SU-DHL-6 (cell line): ENCODE data around the gene VWA2.

Experiments used
- CTCF ChIP-seq: fragments of 200-600 bp; sonication (generic); IDR thresholded peaks from one replicate; pipeline ENCODE4 v1.5.1; 2017; ENCODE audit warnings: antibody characterized with exemption, mild to moderate bottlenecking, low read length, moderate library complexity; ENCODE audit not compliant: insufficient read depth, poor library complexity, severe bottlenecking
- EZH2phosphoT487 ChIP-seq: fragments of 200-600 bp; sonication (generic), shearing (Covaris generic); conservative IDR thresholded peaks from 2 replicates; pipeline ENCODE4 v1.6.1; 2018; ENCODE audit warnings: mild to moderate bottlenecking, antibody characterized with exemption, low read length, moderate library complexity, mixed read lengths

DNA sequence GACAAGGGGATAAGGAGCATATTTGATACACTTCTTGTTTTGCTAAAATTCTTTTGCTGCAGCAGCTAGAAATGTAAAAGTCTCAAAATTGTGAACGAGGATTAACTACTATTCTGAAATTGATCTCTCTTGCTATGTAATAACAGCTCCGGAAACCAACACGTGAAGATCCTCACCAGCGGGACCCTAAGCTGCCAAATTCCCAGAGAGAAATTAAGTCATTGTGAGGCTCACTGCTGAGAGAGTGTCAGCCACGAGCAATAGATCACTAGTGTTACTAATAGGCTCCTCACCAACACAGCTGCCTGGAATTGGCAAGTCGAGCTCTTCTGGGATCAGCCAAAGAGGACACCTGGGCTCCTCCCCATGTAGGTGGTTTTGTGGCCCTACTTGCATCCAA, 5.6 kb upstream of the VWA2 start:
- TF ChIP-seq EZH2phosphoT487 (no peak), CTCF (no peak)
